Keratinocyte (primary cell): ENCODE results near the gene CREB3L1. TPM values are rescaled to one million over a fixed set of nuclear protein-coding genes. Genes with fewer than 3 reads are reported as not detected.

Source experiments
- DNase-seq: peaks from one replicate; pipeline ENCODE4 v3.0.0-alpha.2; 2011; ENCODE audit warnings: low read depth, missing footprints, low spot score
- FAIRE-seq: peaks from 2 replicates; lab custom pipeline; 2011; peaks lifted over from hg19 to GRCh38; lab: Jason Lieb, UNC
- H2AFZ ChIP-seq: 2 replicates; pipeline ENCODE4 v1.6.0; 2012; ENCODE audit warnings: low read length, control low read depth, inconsistent platforms; ENCODE audit not compliant: control insufficient read depth
- H3K27ac ChIP-seq: 2 replicates; pipeline ENCODE4 v1.5.1; 2011; ENCODE audit warnings: low read length; ENCODE audit not compliant: control insufficient read depth, insufficient read depth
- H3K27me3 ChIP-seq: 3 replicates; pipeline ENCODE4 v1.6.0; 2011; ENCODE audit warnings: low read length; ENCODE audit not compliant: control insufficient read depth, insufficient read depth; ENCODE audit errors: extremely low read depth
- H3K36me3 ChIP-seq, 2 experiments: 2 replicates in 1 of 2; 3 replicates in 1 of 2; pipeline ENCODE4 v1.5.1; 2011; ENCODE audit warnings: low read length in 2 of 2, mild to moderate bottlenecking in 1 of 2; ENCODE audit not compliant: control insufficient read depth in 2 of 2, insufficient read depth in 2 of 2; ENCODE audit errors: extremely low read depth in 1 of 2
- H3K4me1 ChIP-seq: 3 replicates; pipeline ENCODE4 v1.5.1; 2011; ENCODE audit warnings: low read length; ENCODE audit not compliant: control insufficient read depth, insufficient read depth; ENCODE audit errors: extremely low read depth
- H3K4me2 ChIP-seq: 3 replicates; pipeline ENCODE4 v1.6.0; 2011; ENCODE audit warnings: low read depth, low read length; ENCODE audit not compliant: control insufficient read depth, insufficient read depth; ENCODE audit errors: extremely low read depth
- H3K4me3 ChIP-seq, 3 experiments: fragments of 200-600 bp in 1 of 3; sonication (generic) in 1 of 3; 2 replicates in 2 of 3; 3 replicates in 1 of 3; pipeline ENCODE4 v1.5.1; 2011 to 2016; ENCODE audit warnings: low read length in 3 of 3, mild to moderate bottlenecking in 3 of 3, control low read depth in 2 of 3, inconsistent platforms in 1 of 3, low read depth in 1 of 3, mixed read lengths in 1 of 3, mixed run types in 1 of 3, moderate library complexity in 1 of 3; ENCODE audit not compliant: control insufficient read depth in 2 of 3, insufficient read depth in 2 of 3; ENCODE audit errors: extremely low read depth in 1 of 3
- H3K79me2 ChIP-seq: 2 replicates; pipeline ENCODE4 v1.6.0; 2012; ENCODE audit warnings: low read length; ENCODE audit not compliant: control insufficient read depth, insufficient read depth
- H3K9ac ChIP-seq: 3 replicates; pipeline ENCODE4 v1.6.0; 2011; ENCODE audit warnings: low read length; ENCODE audit not compliant: control insufficient read depth, insufficient read depth; ENCODE audit errors: extremely low read depth
- H3K9me1 ChIP-seq: 3 replicates; pipeline ENCODE4 v1.6.0; 2011; ENCODE audit warnings: low read length; ENCODE audit not compliant: control insufficient read depth, insufficient read depth; ENCODE audit errors: extremely low read depth
- H3K9me3 ChIP-seq: 2 replicates; pipeline ENCODE4 v1.5.1; 2012; ENCODE audit warnings: low read depth, low read length; ENCODE audit not compliant: control insufficient read depth
- H4K20me1 ChIP-seq: 3 replicates; pipeline ENCODE4 v1.6.0; 2011; ENCODE audit warnings: low read length; ENCODE audit not compliant: control insufficient read depth, insufficient read depth; ENCODE audit errors: extremely low read depth
- CTCF ChIP-seq, 3 experiments: IDR thresholded peaks in 1 of 3; conservative IDR thresholded peaks in 1 of 3; optimal IDR thresholded peaks in 1 of 3; 2 replicates in 2 of 3; 3 replicates in 1 of 3; pipeline versions ENCODE3 to v1.5.1; 2011; ENCODE audit warnings: low read length in 3 of 3, mild to moderate bottlenecking in 3 of 3, moderate library complexity in 2 of 3, control low read depth in 1 of 3, inconsistent platforms in 1 of 3; ENCODE audit not compliant: insufficient read depth in 2 of 3; ENCODE audit errors: extremely low read depth in 1 of 3
- EZH2 ChIP-seq: IDR thresholded peaks from one replicate; pipeline ENCODE4 v1.6.1; 2012; ENCODE audit warnings: inconsistent platforms, mild to moderate bottlenecking, low read length, moderate library complexity
- dilution Hi-C: fragments of 300-500 bp; cut with MboI; formaldehyde crosslinking; loops from one replicate; pipeline ENCODE4 v1.7.0; 2020; ENCODE audit warnings: low sequenced_read_pairs; ENCODE audit not compliant: extremely low pct_ligation_motif_present
- polyA plus RNA-seq, 5 experiments: library from polyadenylated mRNA; depleted of rRNA in 3 of 5; stranded (reverse) in 3 of 5; stranded (forward) in 1 of 5; unstranded in 1 of 5; fragments of >200 nt; gene quantifications; 1 replicate in 1 of 5; 2 replicates in 3 of 5; 3 replicates in 1 of 5; pipeline versions ENCODE4 v1.2.1 to v1.2.3, GENCODE V29; 2011 to 2012; ENCODE audit warnings: missing spikeins in 2 of 5, low read depth in 1 of 5, low replicate concordance in 1 of 5

Gene CREB3L1
- polyA plus RNA-seq, 1 donor (not counting 4 experiments of a cell fraction or from before 2014, with no cell fraction given), result not detected

- H3K4me1 ChIP-seq, result peaks cover 67% of the 10 kb centered on the region
Observed at GRCh38 chr11:46350695-46351094, 73.2 kb downstream of the CREB3L1 start.

DNA sequence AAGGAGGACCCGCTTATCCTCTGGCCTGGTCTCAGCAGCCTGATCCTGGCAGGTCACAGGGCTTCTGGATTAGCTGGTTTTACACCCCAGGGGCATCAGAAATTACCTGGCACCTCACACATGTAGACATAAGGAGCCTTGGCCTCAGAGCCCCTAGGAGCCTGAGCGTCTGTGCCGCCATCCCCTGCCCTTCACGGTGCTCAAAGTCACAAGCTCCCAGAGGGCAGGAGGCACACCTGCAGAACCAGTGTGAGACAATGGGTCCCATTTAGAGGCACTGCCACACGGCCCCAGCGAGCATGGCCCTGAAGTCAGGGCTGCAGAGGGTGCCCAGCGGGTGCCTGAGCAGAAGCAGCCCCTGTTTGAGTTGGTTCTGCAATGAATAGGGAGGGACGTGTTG is 73.7 kb downstream of the CREB3L1 start:
- Histone ChIP-seq H3K4me2 (peak overlapping the region; percentile 11), H3K4me3 (no peak overlapping the region), H3K9me1 (peaks cover 5% of the 10 kb centered on the region), H3K4me1 (peaks cover 62% of the 10 kb centered on the region), H3K36me3 (peaks cover 5 to 26% of the 10 kb centered on the region in 2 experiments), H4K20me1 (peaks cover 3% of the 10 kb centered on the region), H3K27ac (no peak overlapping the region), H3K9me3 (no peaks in the 10 kb centered on the region), H3K79me2 (peaks cover 84% of the 10 kb centered on the region), H3K27me3 (no peaks in the 10 kb centered on the region), H2AFZ (no peak overlapping the region), H3K9ac (peak overlapping the region; percentile 32)
- dilution Hi-C loops, result no loop called here
- TF ChIP-seq EZH2 (no peak), CTCF (optimal IDR thresholded peaks at IDR 0.05 in 1 of 3, IDR thresholded peaks at IDR 0.05 in 1 of 3, conservative IDR thresholded peaks at IDR 0.05 in 1 of 3; ENCODE audit: extremely low read depth in 1 of 3, insufficient read depth in 2 of 3, low read length in 3 of 3) (no peak)
- FAIRE-seq (no peak), DNase-seq (no peak)

More at GRCh38 chr11:46350695-46351094, 73.2 kb downstream of the CREB3L1 start:
- dilution Hi-C loops, result no loop called here
- peaks cover 3% of the 10 kb centered on the region for H4K20me1 ChIP-seq
- H3K4me2 ChIP-seq, result no peak overlapping the region
- H2AFZ ChIP-seq, result no peak overlapping the region
- DNase-seq (no peak), FAIRE-seq (no peak)
- no peak overlapping the region for H3K4me3 ChIP-seq
- H3K27me3 ChIP-seq, result no peaks in the 10 kb centered on the region
- TF ChIP-seq CTCF (optimal IDR thresholded peaks at IDR 0.05 in 1 of 3, IDR thresholded peaks at IDR 0.05 in 1 of 3, conservative IDR thresholded peaks at IDR 0.05 in 1 of 3; ENCODE audit: extremely low read depth in 1 of 3, insufficient read depth in 2 of 3, low read length in 3 of 3), result no peak
- TF ChIP-seq EZH2, result no peak
- H3K36me3 ChIP-seq, result peaks cover 5 to 24% of the 10 kb centered on the region in 2 experiments
- no peaks in the 10 kb centered on the region for H3K9me3 ChIP-seq
- no peak overlapping the region for H3K9ac ChIP-seq
- peaks cover 87% of the 10 kb centered on the region for H3K79me2 ChIP-seq
- no peak overlapping the region for H3K27ac ChIP-seq
- peaks cover 5% of the 10 kb centered on the region for H3K9me1 ChIP-seq
